CD14-positive monocyte (primary cell): ENCODE results near the gene AAMP. TPM values are rescaled to one million over a fixed set of nuclear protein-coding genes. Genes with fewer than 3 reads are reported as not detected.

Source experiments
- DNase-seq, 3 donors: peaks; one replicate each; pipeline ENCODE4 v3.0.0-alpha.2; 2011 to 2022
- H2AFZ ChIP-seq: 2 replicates; pipeline ENCODE4 v1.6.0; 2012; ENCODE audit warnings: mild to moderate bottlenecking, low read depth, low read length, inconsistent platforms; ENCODE audit not compliant: insufficient read depth, poor library complexity, severe bottlenecking
- H3K27ac ChIP-seq, 2 donors: 1 replicate in 1 of 2; 2 replicates in 1 of 2; pipeline ENCODE4 v1.5.1; 2012 to 2013; ENCODE audit warnings: low read length in 2 of 2, control low read depth in 1 of 2, inconsistent platforms in 1 of 2, low read depth in 1 of 2, mild to moderate bottlenecking in 1 of 2
- H3K27me3 ChIP-seq, 2 donors: one replicate each; pipeline versions ENCODE4 v1.6.0 to v1.6.1; 2011 to 2013; ENCODE audit warnings: low read length in 2 of 2; ENCODE audit not compliant: control insufficient read depth in 2 of 2, insufficient read depth in 2 of 2
- H3K36me3 ChIP-seq, 2 donors: replicated peaks in 1 of 2; 1 replicate in 1 of 2; 2 replicates in 1 of 2; pipeline versions ENCODE4 v1.5.1 to v1.6.1; 2012 to 2013; ENCODE audit warnings: low read length in 2 of 2, control low read depth in 1 of 2, inconsistent platforms in 1 of 2, mild to moderate bottlenecking in 1 of 2; ENCODE audit not compliant: insufficient read depth in 2 of 2, control insufficient read depth in 1 of 2
- H3K4me1 ChIP-seq, 2 donors: 1 replicate in 1 of 2; 2 replicates in 1 of 2; pipeline versions ENCODE4 v1.5.1 to v1.6.1; 2012 to 2013; ENCODE audit warnings: low read length in 2 of 2, control low read depth in 1 of 2, inconsistent platforms in 1 of 2, mild to moderate bottlenecking in 1 of 2, moderate library complexity in 1 of 2; ENCODE audit not compliant: insufficient read depth in 2 of 2, control insufficient read depth in 1 of 2
- H3K4me2 ChIP-seq: replicated peaks from 2 replicates; pipeline ENCODE3; 2012; ENCODE audit warnings: low read length, moderate library complexity, mild to moderate bottlenecking; ENCODE audit not compliant: poor library complexity, severe bottlenecking; ENCODE audit errors: extremely low read depth
- H3K4me3 ChIP-seq, 3 experiments: fragments of 200-600 bp in 1 of 3; sonication (generic) in 1 of 3; replicated peaks in 1 of 3; 1 replicate in 2 of 3; 2 replicates in 1 of 3; pipeline ENCODE4 v1.5.1; 2011 to 2013; ENCODE audit warnings: low read length in 3 of 3, mild to moderate bottlenecking in 3 of 3, control low read depth in 2 of 3, low read depth in 2 of 3, inconsistent platforms in 1 of 3, moderate library complexity in 1 of 3
- H3K79me2 ChIP-seq: 2 replicates; pipeline ENCODE4 v1.6.0; 2012; ENCODE audit warnings: mild to moderate bottlenecking, control low read depth, inconsistent platforms, low read length, moderate library complexity; ENCODE audit not compliant: insufficient read depth
- H3K9ac ChIP-seq: 2 replicates; pipeline ENCODE4 v1.6.0; 2017; ENCODE audit warnings: low read length, mild to moderate bottlenecking; ENCODE audit not compliant: insufficient read depth, poor library complexity, severe bottlenecking
- H3K9me3 ChIP-seq, 2 donors: replicated peaks in 1 of 2; 1 replicate in 1 of 2; 2 replicates in 1 of 2; pipeline versions ENCODE4 v1.5.1 to v1.6.1; 2012 to 2013; ENCODE audit warnings: low read length in 2 of 2, control low read depth in 1 of 2; ENCODE audit not compliant: control insufficient read depth in 1 of 2, insufficient read depth in 1 of 2
- H4K20me1 ChIP-seq: 2 replicates; pipeline ENCODE4 v1.6.0; 2012; ENCODE audit warnings: mild to moderate bottlenecking, low read length, control low read depth, moderate library complexity; ENCODE audit not compliant: insufficient read depth
- H3K27ac Mint-ChIP-seq, 7 donors: one replicate each; pipeline ENCODE4 v1.8.0; 2020; ENCODE audit warnings: mild to moderate bottlenecking in 7 of 7, mixed read lengths in 7 of 7, moderate library complexity in 6 of 7, inconsistent platforms in 2 of 7
- H3K27me3 Mint-ChIP-seq, 3 donors: one replicate each; pipeline ENCODE4 v1.8.0; 2021 to 2022; ENCODE audit warnings: low read depth in 3 of 3, mild to moderate bottlenecking in 3 of 3, mixed read lengths in 3 of 3, moderate library complexity in 3 of 3, inconsistent platforms in 1 of 3
- H3K36me3 Mint-ChIP-seq, 2 donors: one replicate each; pipeline ENCODE4 v1.8.0; 2020; ENCODE audit warnings: mixed read lengths in 2 of 2, inconsistent platforms in 1 of 2, mild to moderate bottlenecking in 1 of 2
- H3K4me1 Mint-ChIP-seq: one replicate; pipeline ENCODE4 v1.8.0; 2020; ENCODE audit warnings: mild to moderate bottlenecking, mixed read lengths
- H3K4me3 Mint-ChIP-seq, 2 donors: one replicate each; pipeline ENCODE4 v1.8.0; 2020; ENCODE audit warnings: mild to moderate bottlenecking in 2 of 2, mixed read lengths in 2 of 2, moderate library complexity in 1 of 2
- H3K9me3 Mint-ChIP-seq, 7 donors: one replicate each; pipeline ENCODE4 v1.8.0; 2020 to 2022; ENCODE audit warnings: mixed read lengths in 7 of 7, mild to moderate bottlenecking in 6 of 7, moderate library complexity in 6 of 7, inconsistent platforms in 2 of 7
- WGBS: methylation state at CpG from one replicate; pipeline ENCODE4 v1.1.5; 2013; ENCODE audit warnings: missing lambda C conversion rate; ENCODE audit not compliant: insufficient coverage; 5-methylcytosine and 5-hydroxymethylcytosine counted together
- intact Hi-C, 2 donors: fragments of 100-400 bp; cut with micrococcal nuclease; formaldehyde crosslinking; loops; one replicate each; pipeline versions ENCODE4 v1.15.0 to v1.15.1; 2023
- polyA plus RNA-seq, 3 donors: library from polyadenylated mRNA; depleted of rRNA in 1 of 3; unstranded in 2 of 3; stranded (reverse) in 1 of 3; fragments of 300-500 nt in 2 of 3; fragments of >200 nt in 1 of 3; fragmentation: Illumina TruSeq in 2 of 3; gene quantifications; 1 replicate in 2 of 3; 2 replicates in 1 of 3; pipeline ENCODE4 v1.2.3, GENCODE V29; 2012 to 2021
- TF ChIP-seq, protein P1 (sequence below): fragments of 200-600 bp; IDR thresholded peaks from one replicate; pipeline ENCODE4 v1.8.0; 2022; ENCODE audit warnings: antibody characterized with exemption, mild to moderate bottlenecking

AAMP gene
- polyA plus RNA-seq, 3 donors: 90.8 to 108 (median 98.7) TPM

DNA sequence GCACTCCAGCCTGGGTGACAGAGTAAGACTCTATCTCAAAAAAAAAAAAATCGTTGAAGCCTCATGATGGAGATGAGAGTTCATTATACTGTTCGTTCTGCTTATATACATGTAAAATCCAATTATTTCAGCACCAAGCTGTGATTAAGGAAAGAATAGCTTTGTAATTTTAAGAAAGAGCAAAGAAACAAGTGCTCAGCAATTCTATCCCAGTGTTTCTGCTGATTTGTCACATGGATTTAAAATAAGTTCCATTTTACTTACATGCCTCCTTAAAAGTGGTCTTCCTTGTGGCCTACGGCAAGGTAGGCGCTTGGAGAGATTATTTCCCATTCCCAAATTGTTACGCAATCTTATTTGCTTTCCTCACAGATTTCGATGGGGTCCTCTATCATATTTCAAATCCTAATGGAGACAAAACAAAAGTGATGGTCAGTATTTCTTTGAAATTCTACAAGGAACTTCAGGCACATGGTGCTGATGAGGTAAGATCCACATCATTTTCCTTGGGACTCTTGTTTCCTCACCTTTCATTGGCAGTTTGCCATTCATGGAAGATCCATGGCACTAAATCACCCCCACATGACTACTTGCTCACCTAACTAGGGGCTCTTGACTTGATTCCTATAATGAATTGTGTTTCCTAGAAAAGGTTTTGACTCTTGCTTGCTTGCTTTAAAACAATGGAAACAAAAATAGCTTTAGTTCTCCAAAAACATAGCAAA is 41.4 kb downstream of the AAMP start:
- peak overlapping the region; percentile 79 to 88 (median 86) for H3K27ac Mint-ChIP-seq
- Histone ChIP-seq H3K36me3 (peaks cover 78 to 94% of the 10 kb centered on the region in 2 donors), H3K9ac (no peak overlapping the region), H3K27me3 (no peaks in the 10 kb centered on the region), H3K4me1 (peaks cover 59 to 74% of the 10 kb centered on the region in 2 donors), H2AFZ (no peak overlapping the region), H3K79me2 (peaks cover 87% of the 10 kb centered on the region), H3K9me3 (no peaks in the 10 kb centered on the region), H4K20me1 (peaks cover 100% of the 10 kb centered on the region), H3K4me2 (peak overlapping the region; percentile 72), H3K27ac (peak overlapping the region; percentile 30 to 68), H3K4me3 (peak overlapping the region in 1 of 3 experiments; percentile 64)
- H3K27me3 Mint-ChIP-seq: no peaks in the 10 kb centered on the region
- peaks cover 75 to 88% of the 10 kb centered on the region in 2 donors for H3K36me3 Mint-ChIP-seq
- whole genome bisulfite sequencing: no CpG with 5 or more reads among the region's 6 CpGs
- H3K4me1 Mint-ChIP-seq: peaks cover 69% of the 10 kb centered on the region
- H3K9me3 Mint-ChIP-seq: no peaks in the 10 kb centered on the region
- DNase-seq: peak in 2 of 3 donors; percentile 23 to 28
- TF ChIP-seq, protein P1, sequence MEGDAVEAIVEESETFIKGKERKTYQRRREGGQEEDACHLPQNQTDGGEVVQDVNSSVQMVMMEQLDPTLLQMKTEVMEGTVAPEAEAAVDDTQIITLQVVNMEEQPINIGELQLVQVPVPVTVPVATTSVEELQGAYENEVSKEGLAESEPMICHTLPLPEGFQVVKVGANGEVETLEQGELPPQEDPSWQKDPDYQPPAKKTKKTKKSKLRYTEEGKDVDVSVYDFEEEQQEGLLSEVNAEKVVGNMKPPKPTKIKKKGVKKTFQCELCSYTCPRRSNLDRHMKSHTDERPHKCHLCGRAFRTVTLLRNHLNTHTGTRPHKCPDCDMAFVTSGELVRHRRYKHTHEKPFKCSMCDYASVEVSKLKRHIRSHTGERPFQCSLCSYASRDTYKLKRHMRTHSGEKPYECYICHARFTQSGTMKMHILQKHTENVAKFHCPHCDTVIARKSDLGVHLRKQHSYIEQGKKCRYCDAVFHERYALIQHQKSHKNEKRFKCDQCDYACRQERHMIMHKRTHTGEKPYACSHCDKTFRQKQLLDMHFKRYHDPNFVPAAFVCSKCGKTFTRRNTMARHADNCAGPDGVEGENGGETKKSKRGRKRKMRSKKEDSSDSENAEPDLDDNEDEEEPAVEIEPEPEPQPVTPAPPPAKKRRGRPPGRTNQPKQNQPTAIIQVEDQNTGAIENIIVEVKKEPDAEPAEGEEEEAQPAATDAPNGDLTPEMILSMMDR: no peak
- intact Hi-C loops: no loop called here
- H3K4me3 Mint-ChIP-seq: peak overlapping the region in 1 of 2 donors; percentile 35

DNA sequence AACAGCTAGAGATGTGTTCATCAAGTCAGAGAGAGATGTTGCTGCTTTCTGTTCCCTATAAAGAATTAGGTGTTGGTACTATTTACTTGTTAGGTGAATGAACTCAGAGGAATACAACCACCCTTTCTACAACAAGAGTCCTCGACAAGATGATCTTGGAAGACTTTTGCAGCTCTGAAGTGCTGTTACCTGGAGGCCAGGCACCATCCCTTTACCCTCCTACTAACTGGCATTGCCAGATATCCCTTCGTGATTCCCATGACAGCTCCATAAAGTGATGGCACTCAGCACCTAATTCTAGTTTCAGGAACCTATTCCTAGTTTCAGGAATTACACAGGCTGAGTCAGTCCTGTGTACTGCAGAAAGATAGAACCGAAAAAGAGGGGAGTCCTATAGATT is 43.0 kb downstream of the AAMP start:
- Mint-ChIP-seq H3K27ac (peak overlapping the region in 6 of 7 donors; percentile 27 to 88 (median 71)), H3K9me3 (no peaks in the 10 kb centered on the region), H3K27me3 (no peaks in the 10 kb centered on the region), H3K4me3 (no peak overlapping the region), H3K4me1 (peaks cover 84% of the 10 kb centered on the region), H3K36me3 (peaks cover 70 to 79% of the 10 kb centered on the region in 2 donors)
- Histone ChIP-seq H3K4me3 (no peak overlapping the region), H4K20me1 (peaks cover 100% of the 10 kb centered on the region), H3K79me2 (peaks cover 87% of the 10 kb centered on the region), H3K36me3 (peaks cover 66 to 94% of the 10 kb centered on the region in 2 donors), H3K9ac (no peak overlapping the region), H2AFZ (no peak overlapping the region), H3K4me2 (no peak overlapping the region), H3K9me3 (no peaks in the 10 kb centered on the region), H3K27ac (peak overlapping the region in 1 of 2 donors; percentile 68), H3K4me1 (peaks cover 75 to 91% of the 10 kb centered on the region in 2 donors), H3K27me3 (no peaks in the 10 kb centered on the region)
- DNase-seq: no peak
- TF ChIP-seq, protein P1: no peak
- intact Hi-C loops: no loop called here
- 100% methylated on average over 1 of the region's 3 CpGs for WGBS
